HepG2 (cell line): Measurements from ENCODE around the gene FCHSD1. TPM values are rescaled to one million over a fixed set of nuclear protein-coding genes. Genes with fewer than 3 reads are reported as not detected.

Source experiments
- ATF5 ChIP-seq: sonication (generic); formaldehyde crosslinking; IDR thresholded peaks from 2 replicates; pipeline ENCODE4 v1.4.0; 2020; ENCODE audit warnings: mild to moderate bottlenecking, low read depth, missing genetic modification reagents
- ATRX ChIP-seq: sonication (generic); formaldehyde crosslinking; IDR thresholded peaks from 2 replicates; pipeline ENCODE4 v1.4.0; 2020; ENCODE audit warnings: missing genetic modification reagents, borderline replicate concordance
- CCDC6 ChIP-seq: sonication (generic); formaldehyde crosslinking; IDR thresholded peaks from 2 replicates; pipeline ENCODE4 v1.8.1; 2022; ENCODE audit warnings: mild to moderate bottlenecking, missing genetic modification reagents, moderate library complexity
- ELF1 ChIP-seq: sonication (generic); formaldehyde crosslinking; IDR thresholded peaks from 2 replicates; pipeline ENCODE4 v1.4.0; 2020; ENCODE audit warnings: missing genetic modification reagents
- KAT8 ChIP-seq: IDR thresholded peaks from 2 replicates; pipeline ENCODE4 v1.6.1; 2016; ENCODE audit warnings: missing genetic modification reagents, missing compliant biosample characterization
- MBD4 ChIP-seq: IDR thresholded peaks from 2 replicates; pipeline ENCODE4 v1.6.1; 2012; ENCODE audit warnings: low read length, inconsistent platforms, borderline replicate concordance
- MXI1 ChIP-seq: IDR thresholded peaks from 3 replicates; pipeline ENCODE4 v1.6.1; 2012; ENCODE audit warnings: low read depth, low read length, inconsistent platforms, borderline replicate concordance
- MYNN ChIP-seq: sonication (generic); formaldehyde crosslinking; IDR thresholded peaks from 2 replicates; pipeline ENCODE4 v1.4.0; 2020; ENCODE audit warnings: mild to moderate bottlenecking, low read depth, missing genetic modification reagents
- NPAS2 ChIP-seq: sonication (generic); formaldehyde crosslinking; IDR thresholded peaks from 2 replicates; pipeline ENCODE4 v1.8.0; 2022; ENCODE audit warnings: mild to moderate bottlenecking, missing genetic modification reagents, borderline replicate concordance
- NRL ChIP-seq: sonication (generic); formaldehyde crosslinking; IDR thresholded peaks from 2 replicates; pipeline ENCODE4 v1.5.0; 2020; ENCODE audit warnings: missing genetic modification reagents, mild to moderate bottlenecking, moderate library complexity, borderline replicate concordance
- SMAD1 ChIP-seq: sonication (generic); formaldehyde crosslinking; IDR thresholded peaks from 2 replicates; pipeline ENCODE4 v1.4.0; 2020; ENCODE audit warnings: missing genetic modification reagents, low read depth, mild to moderate bottlenecking, borderline replicate concordance
- SMAD9 ChIP-seq: sonication (generic); formaldehyde crosslinking; IDR thresholded peaks from 2 replicates; pipeline ENCODE4 v1.5.1; 2020; ENCODE audit warnings: mild to moderate bottlenecking, missing genetic modification reagents
- SMYD3 ChIP-seq: sonication (generic); formaldehyde crosslinking; IDR thresholded peaks from 2 replicates; pipeline ENCODE4 v1.8.1; 2023; ENCODE audit warnings: mild to moderate bottlenecking, missing genetic modification reagents
- ZBTB1 ChIP-seq: sonication (generic); formaldehyde crosslinking; IDR thresholded peaks from 2 replicates; pipeline ENCODE4 v1.4.0; 2020; ENCODE audit warnings: missing genetic modification reagents, borderline replicate concordance
- ZBTB46 ChIP-seq: sonication (generic); formaldehyde crosslinking; IDR thresholded peaks from 2 replicates; pipeline ENCODE4 v1.4.0; 2020; ENCODE audit warnings: mild to moderate bottlenecking, missing genetic modification reagents, borderline replicate concordance
- ZFP36 ChIP-seq: fragments of 150-350 bp; IDR thresholded peaks from 2 replicates; pipeline ENCODE4 v1.6.1; 2018; ENCODE audit warnings: borderline replicate concordance, low read length, low read depth; ENCODE audit not compliant: partially characterized antibody
- ZNF335 ChIP-seq: sonication (generic); formaldehyde crosslinking; IDR thresholded peaks from 2 replicates; pipeline ENCODE4 v1.4.0; 2020; ENCODE audit warnings: missing genetic modification reagents
- ZNF569 ChIP-seq: sonication (generic); formaldehyde crosslinking; IDR thresholded peaks from 2 replicates; pipeline ENCODE4 v1.5.0; 2020; ENCODE audit warnings: mild to moderate bottlenecking, missing genetic modification reagents, moderate library complexity, borderline replicate concordance
- ZNF670 ChIP-seq: sonication (generic); formaldehyde crosslinking; IDR thresholded peaks from 2 replicates; pipeline ENCODE4 v1.8.0; 2022; ENCODE audit warnings: mild to moderate bottlenecking, missing genetic modification reagents, borderline replicate concordance
- ZNF674 ChIP-seq: sonication (generic); formaldehyde crosslinking; IDR thresholded peaks from 2 replicates; pipeline ENCODE4 v1.5.0; 2020; ENCODE audit warnings: low read depth, mild to moderate bottlenecking, missing genetic modification reagents
- ZNF749 ChIP-seq: sonication (generic); formaldehyde crosslinking; IDR thresholded peaks from 2 replicates; pipeline ENCODE4 v1.8.0; 2022; ENCODE audit warnings: mild to moderate bottlenecking, missing genetic modification reagents, moderate library complexity, borderline replicate concordance
- ZNF788 ChIP-seq: sonication (generic); formaldehyde crosslinking; IDR thresholded peaks from 2 replicates; pipeline ENCODE4 v1.5.0; 2020; ENCODE audit warnings: mild to moderate bottlenecking, missing genetic modification reagents, borderline replicate concordance
- ZNF800 ChIP-seq: sonication (generic); formaldehyde crosslinking; IDR thresholded peaks from 2 replicates; pipeline ENCODE4 v1.4.0; 2020; ENCODE audit warnings: missing genetic modification reagents
- polyA plus RNA-seq, 8 experiments: library from polyadenylated mRNA; depleted of rRNA in 3 of 8; stranded (reverse) in 7 of 8; unstranded in 1 of 8; fragments of >200 nt; fragmentation: Illumina TruSeq in 4 of 8; extraction: Trizol in 4 of 8; gene quantifications; 2 replicates each; pipeline versions ENCODE4 v1.2.1 to v1.2.3, GENCODE V29; 2011 to 2016; ENCODE audit warnings: low read depth in 4 of 8, missing spikeins in 1 of 8, mixed read lengths in 1 of 8; ENCODE audit not compliant: insufficient read depth in 1 of 8
- total RNA-seq, 5 experiments: library from RNA; depleted of rRNA; stranded (reverse); fragments of >200 nt; fragmentation: Illumina TruSeq; extraction: Trizol; gene quantifications; 2 replicates each; pipeline ENCODE4 v1.2.3, GENCODE V29; 2016; ENCODE audit warnings: low read depth in 1 of 5
- TF ChIP-seq, protein P1 (sequence below): IDR thresholded peaks from 2 replicates; pipeline ENCODE4 v1.6.1; 2018; ENCODE audit warnings: missing genetic modification reagents, mild to moderate bottlenecking, missing compliant biosample characterization

Gene FCHSD1
- total and polyA plus RNA-seq, 2 of the 13 experiments (the other 11 are each of a cell fraction or from before 2014, with no cell fraction given): 5.5 to 15.4 TPM

GRCh38 chr5:141637123-141637766, 14.0 kb downstream of the FCHSD1 start (continued):
- TF ChIP-seq ATF5 (CRISPR knock-in tag) (no peak), SMYD3 (0 out of 2 replicates have a peak, but pooled peaks have one; percentile 56), SMAD9 (CRISPR knock-in tag) (no peak), ZBTB46 (CRISPR knock-in tag) (no peak), ZNF800 (CRISPR knock-in tag) (no peak), ZNF674 (CRISPR knock-in tag) (no peak), ATRX (no peak), ZFP36 (no peak), NPAS2 (CRISPR knock-in tag) (no peak), MBD4 (no peak), ZNF749 (CRISPR knock-in tag) (0 out of 2 replicates have a peak, but pooled peaks have one; percentile 56), MXI1 (0 out of 3 replicates have a peak, but pooled peaks have one; percentile 2), ZNF670 (CRISPR knock-in tag) (no peak), NRL (CRISPR knock-in tag) (no peak), MYNN (no peak), ZNF569 (no peak), ELF1 (0 out of 2 replicates have a peak, but pooled peaks have one; percentile 15), SMAD1 (CRISPR knock-in tag) (no peak), CCDC6 (CRISPR knock-in tag) (0 out of 2 replicates have a peak, but pooled peaks have one; percentile 5), ZBTB1 (no peak; the same call in 1 of the 2 replicates), ZNF788 (CRISPR knock-in tag) (peak; percentile 15; the same call in 1 of the 2 replicates), ZNF335 (CRISPR knock-in tag) (0 out of 2 replicates have a peak, but pooled peaks have one; percentile 21), KAT8 (CRISPR knock-in tag) (0 out of 2 replicates have a peak, but pooled peaks have one; percentile 42)
- TF ChIP-seq, protein P1, sequence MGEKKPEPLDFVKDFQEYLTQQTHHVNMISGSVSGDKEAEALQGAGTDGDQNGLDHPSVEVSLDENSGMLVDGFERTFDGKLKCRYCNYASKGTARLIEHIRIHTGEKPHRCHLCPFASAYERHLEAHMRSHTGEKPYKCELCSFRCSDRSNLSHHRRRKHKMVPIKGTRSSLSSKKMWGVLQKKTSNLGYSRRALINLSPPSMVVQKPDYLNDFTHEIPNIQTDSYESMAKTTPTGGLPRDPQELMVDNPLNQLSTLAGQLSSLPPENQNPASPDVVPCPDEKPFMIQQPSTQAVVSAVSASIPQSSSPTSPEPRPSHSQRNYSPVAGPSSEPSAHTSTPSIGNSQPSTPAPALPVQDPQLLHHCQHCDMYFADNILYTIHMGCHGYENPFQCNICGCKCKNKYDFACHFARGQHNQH: 0 out of 2 replicates have a peak, but pooled peaks have one; percentile 5
